ENCODE data around the gene MAN2B2. TPM values are rescaled to one million over a fixed set of nuclear protein-coding genes. Genes with fewer than 3 reads are reported as not detected.

MAN2B2 gene
- total and polyA plus RNA-seq, 2 of the 4 experiments (the other 2 are of a cell fraction): 13.4 to 34.1 TPM

GRCh38 chr4:6565691-6566390 is 9.1 kb upstream of the MAN2B2 start:
- no peak overlapping the region for H3K56ac ChIP-seq (ENCODE audit: extremely low read depth, insufficient read depth, low read length)
- H2BK5ac ChIP-seq (ENCODE audit: low read depth, low read length, poor library complexity, severe bottlenecking): no peak overlapping the region
- ATAC-seq (ENCODE audit: low read depth): no peak
- H3K23ac ChIP-seq (ENCODE audit: low read depth, low read length): no peak overlapping the region
- no peak overlapping the region for H3K9ac ChIP-seq (ENCODE audit: low read depth, low read length)
- TF ChIP-seq BHLHE40 (IDR thresholded peaks at IDR 0.05; ENCODE audit: low read depth, low read length): no peak
- no peak for TF ChIP-seq POLR2A (IDR thresholded peaks at IDR 0.05; ENCODE audit: low read depth, low read length)
- no peak for TF ChIP-seq FOS (IDR thresholded peaks at IDR 0.05; ENCODE audit: low read depth, low read length)
- TF ChIP-seq RFX5 (IDR thresholded peaks at IDR 0.05; ENCODE audit: low read depth, low read length): no peak
- TF ChIP-seq MAZ (IDR thresholded peaks at IDR 0.05; ENCODE audit: borderline replicate concordance, low read depth, low read length): no peak
- no peak for TF ChIP-seq SMC3 (IDR thresholded peaks at IDR 0.05; ENCODE audit: low read depth, low read length)
- no peak for TF ChIP-seq CEBPB (IDR thresholded peaks at IDR 0.05; ENCODE audit: low read depth, low read length)
- TF ChIP-seq MAFK (IDR thresholded peaks at IDR 0.05; ENCODE audit: low read depth, low read length): no peak
- TF ChIP-seq RCOR1 (IDR thresholded peaks at IDR 0.05; ENCODE audit: insufficient replicate concordance, low read length): no peak
- no peak for TF ChIP-seq NFE2L2 (IDR thresholded peaks at IDR 0.05; ENCODE audit: low read depth, low read length)
- TF ChIP-seq RAD21 (IDR thresholded peaks at IDR 0.05; ENCODE audit: low read length): no peak
- TF ChIP-seq USF2 (IDR thresholded peaks at IDR 0.05; ENCODE audit: low read depth, low read length): no peak
- TF ChIP-seq ELK1 (IDR thresholded peaks at IDR 0.05; ENCODE audit: borderline replicate concordance, low read depth, low read length): no peak
- no peak for TF ChIP-seq CHD1 (IDR thresholded peaks at IDR 0.05; ENCODE audit: low read depth, low read length)
- 59% methylated on average over 7 of the region's 14 CpGs; no CpG with 5 or more reads in 1 of the 2 experiments for WGBS, 2 experiments (ENCODE audit: extremely low coverage in 2 of 2, insufficient read length in 1 of 2)
- DNase-seq: no peak
- no peak overlapping the region for H3K4me2 ChIP-seq (ENCODE audit: low read depth, low read length)
- no peak overlapping the region for H2BK20ac ChIP-seq (ENCODE audit: low read depth, low read length)
- peaks cover 50% of the 10 kb centered on the region for H3K27me3 ChIP-seq (ENCODE audit: control insufficient read depth, insufficient read depth, low read length)
- no peak overlapping the region for H3K14ac ChIP-seq (replicated peaks; ENCODE audit: low read depth, low read length)
- peaks cover 13% of the 10 kb centered on the region for H3K9me3 ChIP-seq (ENCODE audit: control insufficient read depth, insufficient read depth, low read length)
- ChIA-PET POLR2A (ENCODE audit: unreplicated experiment) (no interaction called here), CTCF (no interaction called here)
- dilution Hi-C loops (cut with HindIII; ENCODE audit: low sequenced_read_pairs, unreplicated experiment) (no loop called here), intact Hi-C loops (cut with micrococcal nuclease) (no loop called here), in situ Hi-C loops (cut with MboI; ENCODE audit: low sequenced_read_pairs) (no loop called here)
- no peak overlapping the region for H3K4me3 ChIP-seq (ENCODE audit: insufficient read depth, low read depth, low read length)
- H2AK5ac ChIP-seq (ENCODE audit: low read depth, low read length): no peak overlapping the region
- no peaks in the 10 kb centered on the region for H3K79me1 ChIP-seq (ENCODE audit: low read depth in 1 of 2, low read length in 2 of 2)
- H2BK120ac ChIP-seq (ENCODE audit: low read depth, low read length): no peak overlapping the region
- H2AFZ ChIP-seq (replicated peaks; ENCODE audit: low read length, poor library complexity): no peak overlapping the region
- no peak overlapping the region for H4K91ac ChIP-seq (ENCODE audit: insufficient read depth, low read depth, low read length)
- H3K27ac ChIP-seq (ENCODE audit: insufficient read depth, low read length): no peak overlapping the region
- H4K8ac ChIP-seq (ENCODE audit: low read depth in 2 of 2, low read length in 2 of 2): no peak overlapping the region
- H3K4ac ChIP-seq (ENCODE audit: low read depth, low read length): no peak overlapping the region
- no peaks in the 10 kb centered on the region; the same call in 1 of the 2 replicates for H4K20me1 ChIP-seq (ENCODE audit: insufficient read depth, low read length)
- no peaks in the 10 kb centered on the region for H3K9me1 ChIP-seq (ENCODE audit: insufficient read depth, low read length)
- no peak overlapping the region for H4K5ac ChIP-seq (ENCODE audit: low read depth, low read length)
- H2BK15ac ChIP-seq (ENCODE audit: low read depth, low read length): no peak overlapping the region
- H2AK9ac ChIP-seq (replicated peaks; ENCODE audit: low read depth, low read length, poor library complexity): no peak overlapping the region
- H3K36me3 ChIP-seq (ENCODE audit: control insufficient read depth, insufficient read depth, low read length): no peaks in the 10 kb centered on the region
- H3K4me1 ChIP-seq (ENCODE audit: control insufficient read depth, insufficient read depth, low read length): peaks cover 5% of the 10 kb centered on the region; the same call in 1 of the 2 replicates
- no TSS peak for BruUV-seq (replicated peaks)
- no peak overlapping the region for H3K18ac ChIP-seq (ENCODE audit: low read depth, low read length)

Measured in IMR-90 (cell line).